ENCODE data around the gene NCKAP5.

Gene NCKAP5

DNA sequence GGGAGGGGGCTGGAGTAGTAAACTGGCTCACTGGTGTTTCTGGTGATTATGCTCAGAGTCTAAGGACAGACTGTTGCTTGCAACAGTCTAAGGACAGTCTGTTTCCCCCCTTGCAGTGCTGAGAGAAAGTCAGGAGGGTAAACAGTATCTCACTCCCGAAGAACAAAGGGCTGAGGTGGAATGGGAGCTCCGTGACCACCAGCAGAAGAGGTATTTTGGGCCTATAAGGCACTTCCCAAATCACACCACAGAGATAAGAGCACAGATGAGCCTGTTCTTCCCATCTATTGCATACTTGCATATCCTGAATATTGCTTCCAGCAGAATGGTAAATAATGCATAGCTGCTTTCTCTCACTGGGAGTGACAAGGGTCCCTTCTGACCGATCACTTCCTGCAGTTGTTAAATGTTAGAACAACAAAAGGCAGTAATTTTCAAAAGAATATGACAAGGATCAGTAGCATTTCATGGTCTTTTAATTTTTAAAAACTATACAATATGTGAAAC, 737.9 kb downstream of the NCKAP5 start:
- ChIA-PET CTCF (no interaction called here), POLR2A (no interaction called here)
- no peak for TF ChIP-seq HDGF (IDR thresholded peaks at IDR 0.05; ENCODE audit: borderline replicate concordance)
- no peak for TF ChIP-seq ELF4 (IDR thresholded peaks at IDR 0.05)
- no peak for TF ChIP-seq SUZ12 (IDR thresholded peaks at IDR 0.05)
- no peak for TF ChIP-seq PKNOX1 (IDR thresholded peaks at IDR 0.05)
- no peak for TF ChIP-seq TARDBP (IDR thresholded peaks at IDR 0.05)
- no peak for TF ChIP-seq LEF1 (IDR thresholded peaks at IDR 0.05; ENCODE audit: borderline replicate concordance)
- TF ChIP-seq CTBP1 (IDR thresholded peaks at IDR 0.05; ENCODE audit: borderline replicate concordance) = no peak
- no peak for DNase-seq (ENCODE audit: extremely low spot score)

- ChIA-PET POLR2A (no interaction called here), CTCF (no interaction called here)
- TF ChIP-seq CTBP1 (IDR thresholded peaks at IDR 0.05; ENCODE audit: borderline replicate concordance) (no peak), FOXM1 (IDR thresholded peaks at IDR 0.05; ENCODE audit: borderline replicate concordance) (no peak), LEF1 (IDR thresholded peaks at IDR 0.05; ENCODE audit: borderline replicate concordance) (no peak), ZNF384 (IDR thresholded peaks at IDR 0.05) (no peak), L3MBTL2 (conservative IDR thresholded peaks at IDR 0.05) (no peak), PKNOX1 (IDR thresholded peaks at IDR 0.05) (no peak), ELF4 (IDR thresholded peaks at IDR 0.05) (no peak), HDGF (IDR thresholded peaks at IDR 0.05; ENCODE audit: borderline replicate concordance) (no peak), NFRKB (IDR thresholded peaks at IDR 0.05) (no peak), BHLHE40 (IDR thresholded peaks at IDR 0.05; ENCODE audit: borderline replicate concordance) (no peak), ARNT (IDR thresholded peaks at IDR 0.05) (no peak), FOXA1 (IDR thresholded peaks at IDR 0.05) (no peak), TARDBP (IDR thresholded peaks at IDR 0.05) (no peak)
Measured at GRCh38 chr2:132825601-132826000, 742.7 kb downstream of the NCKAP5 start.

GRCh38 chr2:132824716-132825115, 743.5 kb downstream of the NCKAP5 start:
- no peak for TF ChIP-seq SP1 (IDR thresholded peaks at IDR 0.05)
- no peak for TF ChIP-seq NFRKB (IDR thresholded peaks at IDR 0.05)
- TF ChIP-seq ARNT (IDR thresholded peaks at IDR 0.05) = no peak
- no peak for TF ChIP-seq HDGF (IDR thresholded peaks at IDR 0.05; ENCODE audit: borderline replicate concordance)
- TF ChIP-seq TARDBP (IDR thresholded peaks at IDR 0.05) = no peak
- TF ChIP-seq CTBP1 (IDR thresholded peaks at IDR 0.05; ENCODE audit: borderline replicate concordance) = no peak
- TF ChIP-seq PKNOX1 (IDR thresholded peaks at IDR 0.05) = no peak
- no peak for TF ChIP-seq ZNF384 (IDR thresholded peaks at IDR 0.05)
- TF ChIP-seq FOXM1 (IDR thresholded peaks at IDR 0.05; ENCODE audit: borderline replicate concordance) = no peak
- no peak for TF ChIP-seq L3MBTL2 (conservative IDR thresholded peaks at IDR 0.05)
- TF ChIP-seq BHLHE40 (IDR thresholded peaks at IDR 0.05; ENCODE audit: borderline replicate concordance) = no peak
- TF ChIP-seq FOXK2 (IDR thresholded peaks at IDR 0.05) = no peak
- TF ChIP-seq LEF1 (IDR thresholded peaks at IDR 0.05; ENCODE audit: borderline replicate concordance) = no peak
- no peak for TF ChIP-seq SUZ12 (IDR thresholded peaks at IDR 0.05)
- no peak for TF ChIP-seq FOXA1 (IDR thresholded peaks at IDR 0.05)
- no peak for TF ChIP-seq ELF4 (IDR thresholded peaks at IDR 0.05)
- DNase-seq (ENCODE audit: extremely low spot score) = no peak
- CTCF ChIA-PET = no interaction called here
- POLR2A ChIA-PET = no interaction called here

More at GRCh38 chr2:132825601-132826000, 742.7 kb downstream of the NCKAP5 start:
- DNase-seq (ENCODE audit: extremely low spot score) = no peak

- TF ChIP-seq SUZ12 (IDR thresholded peaks at IDR 0.05) = no peak
- TF ChIP-seq PKNOX1 (IDR thresholded peaks at IDR 0.05) = no peak
- TF ChIP-seq FOXK2 (IDR thresholded peaks at IDR 0.05) = no peak
- TF ChIP-seq HDGF (IDR thresholded peaks at IDR 0.05; ENCODE audit: borderline replicate concordance) = no peak
- TF ChIP-seq SP1 (IDR thresholded peaks at IDR 0.05) = no peak
- TF ChIP-seq NFRKB (IDR thresholded peaks at IDR 0.05) = no peak
- no peak for TF ChIP-seq L3MBTL2 (conservative IDR thresholded peaks at IDR 0.05)
- TF ChIP-seq LEF1 (IDR thresholded peaks at IDR 0.05; ENCODE audit: borderline replicate concordance) = no peak
- no peak for TF ChIP-seq FOXM1 (IDR thresholded peaks at IDR 0.05; ENCODE audit: borderline replicate concordance)
- TF ChIP-seq BHLHE40 (IDR thresholded peaks at IDR 0.05; ENCODE audit: borderline replicate concordance) = no peak
- no peak for TF ChIP-seq CTBP1 (IDR thresholded peaks at IDR 0.05; ENCODE audit: borderline replicate concordance)
- no peak for TF ChIP-seq ZNF384 (IDR thresholded peaks at IDR 0.05)
- no peak for TF ChIP-seq ARNT (IDR thresholded peaks at IDR 0.05)
- TF ChIP-seq ELF4 (IDR thresholded peaks at IDR 0.05) = no peak
- TF ChIP-seq FOXA1 (IDR thresholded peaks at IDR 0.05) = no peak
- no peak for TF ChIP-seq TARDBP (IDR thresholded peaks at IDR 0.05)
- POLR2A ChIA-PET = no interaction called here
- no peak for DNase-seq (ENCODE audit: extremely low spot score)
- CTCF ChIA-PET = no interaction called here
Measured at GRCh38 chr2:132816234-132816633, 752.0 kb downstream of the NCKAP5 start.

GRCh38 chr2:132815516-132815915, 752.7 kb downstream of the NCKAP5 start:
- TF ChIP-seq ZNF384 (IDR thresholded peaks at IDR 0.05) (no peak), NFRKB (IDR thresholded peaks at IDR 0.05) (no peak), TARDBP (IDR thresholded peaks at IDR 0.05) (no peak), PKNOX1 (IDR thresholded peaks at IDR 0.05) (no peak), SP1 (IDR thresholded peaks at IDR 0.05) (no peak), BHLHE40 (IDR thresholded peaks at IDR 0.05; ENCODE audit: borderline replicate concordance) (no peak), ELF4 (IDR thresholded peaks at IDR 0.05) (no peak), L3MBTL2 (conservative IDR thresholded peaks at IDR 0.05) (no peak), LEF1 (IDR thresholded peaks at IDR 0.05; ENCODE audit: borderline replicate concordance) (no peak), FOXA1 (IDR thresholded peaks at IDR 0.05) (no peak), HDGF (IDR thresholded peaks at IDR 0.05; ENCODE audit: borderline replicate concordance) (no peak), FOXM1 (IDR thresholded peaks at IDR 0.05; ENCODE audit: borderline replicate concordance) (no peak)
- ChIA-PET POLR2A (no interaction called here), CTCF (no interaction called here)
- DNase-seq (ENCODE audit: extremely low spot score) = no peak

Data from HEK293T (cell line).